ENCODE measurements around the gene NRTN.

GRCh38 chr19:5798244-5798643 lies 6.6 kb upstream of the NRTN start:
- TF ChIP-seq CTCF (IDR thresholded peaks at IDR 0.05; ENCODE audit: borderline replicate concordance, extremely low read depth, low read length, poor library complexity, severe bottlenecking) (no peak), EZH2 (IDR thresholded peaks at IDR 0.05; ENCODE audit: borderline replicate concordance, low read depth, low read length, severe bottlenecking) (no peak)
